WTC11 (cell line): ENCODE measurements around the gene MYBPC1.

Source experiments
- CBFB ChIP-seq: sonication (generic); formaldehyde crosslinking; IDR thresholded peaks from 2 replicates; pipeline ENCODE4 v1.8.1; 2022; ENCODE audit warnings: mild to moderate bottlenecking, low read depth, missing genetic modification reagents
- CREM ChIP-seq: sonication (generic); formaldehyde crosslinking; IDR thresholded peaks from 2 replicates; pipeline ENCODE4 v1.8.1; 2022; ENCODE audit warnings: mild to moderate bottlenecking, missing genetic modification reagents, moderate library complexity
- CTCF ChIP-seq: fragments of 200-600 bp; IDR thresholded peaks from 2 replicates; pipeline ENCODE4 v1.8.0; 2022; ENCODE audit warnings: antibody characterized with exemption
- E2F5 ChIP-seq: sonication (generic); formaldehyde crosslinking; IDR thresholded peaks from 2 replicates; pipeline ENCODE4 v1.8.1; 2022; ENCODE audit warnings: mild to moderate bottlenecking, moderate library complexity, missing genetic modification reagents
- IRF2 ChIP-seq: sonication (generic); formaldehyde crosslinking; IDR thresholded peaks from 2 replicates; pipeline ENCODE4 v1.8.0; 2022; ENCODE audit warnings: low read depth, missing genetic modification reagents, borderline replicate concordance
- NR2C2 ChIP-seq: sonication (generic); formaldehyde crosslinking; IDR thresholded peaks from 2 replicates; pipeline ENCODE4 v1.8.0; 2022; ENCODE audit warnings: mild to moderate bottlenecking, missing genetic modification reagents
- ZNF219 ChIP-seq: sonication (generic); formaldehyde crosslinking; IDR thresholded peaks from 2 replicates; pipeline ENCODE4 v1.8.0; 2023; ENCODE audit warnings: missing genetic modification reagents, mild to moderate bottlenecking, borderline replicate concordance

- TF ChIP-seq E2F5 (CRISPR knock-in tag) (no peak), CTCF (no peak), ZNF219 (CRISPR knock-in tag) (no peak), CBFB (CRISPR knock-in tag) (no peak), CREM (CRISPR knock-in tag) (no peak), IRF2 (no peak), NR2C2 (CRISPR knock-in tag) (no peak)
Observed at GRCh38 chr12:101578417-101578816, 16.4 kb upstream of the MYBPC1 start.
